Memory B cell (primary cell): Measurements from ENCODE around the gene PLXNA2.

Source experiments
- ATAC-seq: fragments of 150-1000 bp; cut with Tn5 transposase; 2 replicates; pipeline ENCODE4 v1.10.0; 2021; ENCODE audit warnings: low read depth, mild to moderate bottlenecking, moderate library complexity
- DNase-seq, 2 donors: peaks; one replicate each; pipeline ENCODE4 v3.0.0; 2022; ENCODE audit warnings: low spot score in 2 of 2
- H3K27ac Mint-ChIP-seq: one replicate; pipeline ENCODE4 v1.8.0; 2022; ENCODE audit warnings: mild to moderate bottlenecking, moderate library complexity, mixed read lengths
- H3K27me3 Mint-ChIP-seq: one replicate; pipeline ENCODE4 v1.8.0; 2022; ENCODE audit warnings: mixed read lengths
- H3K36me3 Mint-ChIP-seq: one replicate; pipeline ENCODE4 v1.8.0; 2022; ENCODE audit warnings: mild to moderate bottlenecking, mixed read lengths
- H3K4me1 Mint-ChIP-seq: one replicate; pipeline ENCODE4 v1.8.0; 2022; ENCODE audit warnings: mixed read lengths
- H3K4me3 Mint-ChIP-seq: one replicate; pipeline ENCODE4 v1.8.0; 2022; ENCODE audit warnings: mild to moderate bottlenecking, moderate library complexity, mixed read lengths
- H3K9me3 Mint-ChIP-seq: one replicate; pipeline ENCODE4 v1.8.0; 2022; ENCODE audit warnings: mixed read lengths

Gene PLXNA2

DNA sequence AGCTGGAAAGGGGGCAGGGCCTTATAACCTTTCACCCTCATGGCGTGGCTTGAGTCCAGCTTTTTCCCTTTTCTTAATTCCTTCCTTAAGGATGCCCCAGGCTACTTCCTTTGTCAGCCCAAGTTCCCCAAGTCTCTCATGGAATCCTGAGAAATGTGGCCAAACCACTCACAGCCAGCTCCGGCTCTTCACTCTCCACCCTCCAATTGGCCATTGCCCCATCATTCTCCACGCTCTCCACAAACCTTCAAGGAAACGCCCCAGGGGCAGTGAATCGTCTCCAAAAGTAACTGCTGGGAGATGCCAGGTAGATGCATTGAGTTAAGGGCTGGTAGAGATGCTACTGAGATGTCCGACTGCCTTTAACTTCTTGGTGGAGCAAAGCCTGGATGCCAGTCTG, 219.8 kb downstream of the PLXNA2 start:
- ATAC-seq (no peak), DNase-seq (no peak)
- no peak overlapping the region for H3K4me3 Mint-ChIP-seq

DNA sequence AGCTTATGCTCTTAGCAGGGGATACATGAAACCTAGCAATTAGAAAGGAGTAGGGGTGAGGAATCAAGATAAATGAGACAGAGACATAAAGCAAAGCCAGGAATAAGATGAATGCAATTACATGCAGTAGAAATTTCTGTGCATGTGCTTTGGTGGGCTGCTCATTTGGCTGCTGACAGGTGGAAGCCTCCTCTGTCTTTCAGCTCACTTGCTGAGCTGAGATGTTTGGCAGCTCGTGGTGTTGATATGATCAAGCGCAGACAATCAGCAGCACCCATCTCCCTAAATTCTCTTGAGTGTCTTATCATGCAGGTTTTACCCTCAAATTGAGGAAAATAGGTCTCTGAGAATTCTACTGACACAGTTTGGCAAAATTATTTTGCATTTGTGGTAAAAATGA, 224.9 kb downstream of the PLXNA2 start:
- Mint-ChIP-seq H3K27ac (no peak overlapping the region), H3K36me3 (no peaks in the 10 kb centered on the region), H3K27me3 (peaks cover 15% of the 10 kb centered on the region), H3K4me3 (no peak overlapping the region), H3K4me1 (no peaks in the 10 kb centered on the region), H3K9me3 (no peaks in the 10 kb centered on the region)
- DNase-seq (no peak), ATAC-seq (no peak)

More for the DNA sequence above, 219.8 kb downstream of the PLXNA2 start:
- Mint-ChIP-seq H3K27ac (no peak overlapping the region), H3K36me3 (no peaks in the 10 kb centered on the region), H3K9me3 (no peaks in the 10 kb centered on the region), H3K4me1 (no peaks in the 10 kb centered on the region), H3K27me3 (peaks cover 7% of the 10 kb centered on the region)

DNA sequence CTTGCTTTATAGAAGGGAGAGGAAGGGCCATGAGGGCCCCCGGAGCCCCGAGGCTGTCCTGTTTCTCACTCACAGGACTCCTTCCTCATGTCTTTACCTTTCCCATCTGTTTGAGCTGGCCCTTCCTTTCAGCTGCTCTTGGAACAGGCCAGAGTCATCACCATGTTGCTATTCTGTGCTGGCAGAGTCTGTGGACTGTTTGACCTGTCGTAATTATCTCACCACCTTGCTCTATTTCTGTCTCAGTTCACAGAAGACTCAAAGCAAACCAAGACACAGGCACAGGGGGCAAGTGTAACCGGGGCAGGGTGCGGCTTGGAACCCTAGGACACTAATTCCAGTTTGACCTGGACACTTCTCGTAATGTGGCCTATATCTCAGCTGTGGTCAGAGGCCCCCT, 228.9 kb downstream of the PLXNA2 start:
- ATAC-seq: no peak
- Mint-ChIP-seq H3K4me1 (no peaks in the 10 kb centered on the region), H3K27me3 (peaks cover 13% of the 10 kb centered on the region), H3K27ac (no peak overlapping the region), H3K36me3 (no peaks in the 10 kb centered on the region), H3K9me3 (no peaks in the 10 kb centered on the region), H3K4me3 (no peak overlapping the region)
- DNase-seq: no peak

DNA sequence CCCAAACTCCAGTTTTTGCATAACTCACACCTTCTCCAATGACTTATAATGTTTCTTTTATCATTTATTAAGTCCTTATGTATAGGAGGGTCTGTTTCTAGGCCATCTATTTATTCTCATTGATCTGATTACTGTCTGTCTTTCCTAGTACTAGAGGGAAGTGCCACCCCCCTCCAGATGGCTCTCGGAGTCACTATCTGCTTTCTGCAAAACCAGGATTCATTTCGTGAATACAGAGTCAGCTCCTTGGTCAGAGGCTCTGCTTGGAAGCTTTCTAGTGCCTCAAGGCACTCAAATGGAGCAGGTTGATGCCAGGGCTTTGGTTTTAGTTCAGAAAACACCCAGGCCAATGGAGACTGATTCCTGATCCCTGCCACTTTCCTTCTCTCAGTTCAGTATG, 231.0 kb downstream of the PLXNA2 start:
- ATAC-seq (no peak), DNase-seq (no peak)
- Mint-ChIP-seq H3K9me3 (no peaks in the 10 kb centered on the region), H3K4me1 (no peaks in the 10 kb centered on the region), H3K27me3 (peaks cover 14% of the 10 kb centered on the region), H3K27ac (no peak overlapping the region), H3K36me3 (no peaks in the 10 kb centered on the region), H3K4me3 (no peak overlapping the region)

DNA sequence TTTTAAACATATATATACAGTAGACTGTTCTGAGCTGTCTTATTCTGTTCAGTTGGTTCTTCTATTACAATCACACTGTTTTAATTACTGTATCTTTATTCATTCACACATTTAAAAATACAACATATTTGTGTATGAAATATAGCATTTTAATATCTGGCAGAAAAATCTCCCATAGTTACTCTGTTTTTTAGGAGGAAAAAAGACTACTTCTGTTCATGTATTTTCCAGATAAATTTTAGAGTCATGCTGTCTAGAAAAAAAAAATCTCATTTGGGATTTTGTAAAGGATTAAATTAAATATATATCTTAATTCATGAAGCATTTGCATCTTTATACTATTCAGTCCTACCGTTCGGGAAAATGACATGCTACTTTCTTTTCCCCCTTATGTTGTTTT, 231.5 kb downstream of the PLXNA2 start:
- Mint-ChIP-seq H3K4me1 (no peaks in the 10 kb centered on the region), H3K36me3 (no peaks in the 10 kb centered on the region), H3K27me3 (peaks cover 10% of the 10 kb centered on the region), H3K4me3 (no peak overlapping the region), H3K9me3 (no peaks in the 10 kb centered on the region), H3K27ac (no peak overlapping the region)
- ATAC-seq (no peak), DNase-seq (no peak)

DNA sequence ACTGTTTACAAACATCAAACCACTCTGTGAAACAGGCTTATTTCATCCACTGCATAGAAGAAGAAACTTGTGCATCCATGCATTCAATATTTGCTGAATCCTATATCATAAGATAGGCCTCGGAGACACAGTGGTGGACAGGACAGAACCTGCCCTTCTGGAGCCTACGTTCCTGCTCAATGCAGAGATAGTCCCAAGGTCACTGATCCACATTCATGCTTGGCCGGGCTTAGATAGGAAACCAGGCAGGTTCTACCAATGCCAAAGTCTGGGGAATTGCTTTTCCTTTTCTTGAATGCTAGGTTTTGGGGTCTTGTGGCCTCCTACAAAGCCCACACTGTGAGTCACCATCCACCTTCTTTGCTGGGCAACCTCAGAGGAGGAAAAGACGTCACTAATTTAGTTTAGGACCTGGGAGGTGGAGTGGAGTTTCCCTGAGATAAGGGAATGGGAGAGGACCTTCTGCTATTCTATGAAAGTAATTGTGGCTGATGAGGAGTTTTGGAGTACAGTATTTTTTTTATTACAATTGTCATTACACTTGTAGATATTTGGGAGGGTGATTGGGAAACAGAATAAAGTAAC, 233.6 kb downstream of the PLXNA2 start:
- DNase-seq (no peak), ATAC-seq (no peak)
- Mint-ChIP-seq H3K36me3 (no peaks in the 10 kb centered on the region), H3K4me3 (no peak overlapping the region), H3K27ac (no peak overlapping the region), H3K27me3 (peaks cover 7% of the 10 kb centered on the region), H3K9me3 (peaks cover 3% of the 10 kb centered on the region), H3K4me1 (no peaks in the 10 kb centered on the region)

DNA sequence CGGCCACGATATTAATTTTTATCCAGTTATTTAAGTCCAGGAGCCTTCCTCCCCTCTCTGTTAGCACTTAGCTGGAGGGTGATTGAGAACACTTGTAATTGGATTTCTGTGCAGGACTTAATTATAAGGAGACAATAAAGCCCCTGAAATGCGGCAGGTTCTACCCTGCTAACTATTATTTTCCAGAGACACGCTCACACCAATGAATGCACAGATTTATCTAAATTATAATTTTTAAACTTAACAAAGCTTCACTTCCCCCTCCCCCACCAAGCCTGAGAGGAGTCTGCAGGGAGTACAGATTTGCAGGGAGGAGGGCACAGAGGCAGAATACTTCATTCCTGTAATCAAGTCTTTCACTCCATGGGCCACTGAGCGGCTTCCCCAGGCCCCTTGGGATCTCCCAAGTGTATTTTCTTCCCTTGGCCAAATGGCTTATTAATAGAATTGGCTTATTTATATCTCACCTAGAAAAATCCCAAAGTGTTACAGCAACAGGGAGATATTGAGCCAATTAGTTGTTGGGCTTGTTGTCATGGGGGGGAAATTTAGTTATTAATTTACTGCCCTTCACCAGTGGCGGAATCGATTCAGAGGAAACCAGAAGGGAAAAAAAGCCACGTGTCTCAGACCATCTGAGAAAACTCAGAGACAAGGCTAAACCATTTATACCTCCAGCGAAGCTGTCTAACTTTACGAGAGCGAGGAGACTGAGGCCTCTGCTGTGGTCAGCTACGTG, 234.3 kb downstream of the PLXNA2 start:
- Mint-ChIP-seq H3K4me3 (no peak overlapping the region), H3K9me3 (peaks cover 3% of the 10 kb centered on the region), H3K27ac (no peak overlapping the region), H3K27me3 (peaks cover 5% of the 10 kb centered on the region), H3K36me3 (no peaks in the 10 kb centered on the region), H3K4me1 (no peaks in the 10 kb centered on the region)
- no peak for DNase-seq
- no peak for ATAC-seq

DNA sequence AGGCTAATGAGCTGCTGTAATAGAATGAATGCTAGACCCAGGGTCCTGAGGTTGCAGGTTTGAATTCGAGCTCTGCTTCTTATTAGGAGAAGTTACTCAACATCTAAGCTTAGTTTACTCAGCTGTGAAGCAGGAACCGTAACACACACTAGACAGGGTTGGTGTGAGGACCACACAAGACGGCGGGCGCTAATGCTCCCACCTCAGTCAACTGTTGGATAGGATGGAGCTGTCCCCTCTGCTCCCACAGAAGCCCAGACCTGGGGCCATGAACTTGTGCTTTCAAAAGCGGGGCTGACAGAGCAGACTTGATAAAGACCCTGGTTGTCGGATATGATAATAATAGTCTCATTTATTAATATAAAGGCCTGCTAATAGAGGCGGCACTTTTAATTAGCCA, 234.9 kb downstream of the PLXNA2 start:
- no peak overlapping the region for H3K27ac Mint-ChIP-seq
- ATAC-seq: no peak
- H3K27me3 Mint-ChIP-seq: peaks cover 8% of the 10 kb centered on the region
- DNase-seq: no peak
- H3K9me3 Mint-ChIP-seq: peaks cover 3% of the 10 kb centered on the region
- H3K36me3 Mint-ChIP-seq: no peaks in the 10 kb centered on the region
- no peak overlapping the region for H3K4me3 Mint-ChIP-seq
- no peaks in the 10 kb centered on the region for H3K4me1 Mint-ChIP-seq

DNA sequence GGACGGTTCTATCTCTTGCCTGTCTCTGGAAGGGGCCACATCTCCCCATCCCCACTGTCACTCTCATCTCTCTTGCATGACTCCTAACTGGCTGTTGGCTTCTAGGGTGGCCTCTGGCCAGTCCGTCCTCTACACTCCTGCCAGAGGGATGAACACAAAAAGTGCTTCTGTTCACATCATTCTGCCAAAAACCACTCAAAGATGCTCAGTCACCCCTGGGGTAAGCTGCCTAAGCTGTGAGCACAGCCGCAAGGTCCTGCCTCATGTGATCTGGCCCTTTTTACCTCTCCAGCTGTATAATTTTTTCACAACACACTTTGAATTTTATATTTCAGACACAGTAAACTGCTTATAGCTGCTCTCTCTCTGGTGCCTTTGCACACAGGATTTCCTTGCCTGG, 235.7 kb downstream of the PLXNA2 start:
- Mint-ChIP-seq H3K9me3 (peaks cover 3% of the 10 kb centered on the region), H3K27ac (no peak overlapping the region), H3K4me3 (no peak overlapping the region), H3K27me3 (peaks cover 8% of the 10 kb centered on the region), H3K4me1 (no peaks in the 10 kb centered on the region), H3K36me3 (no peaks in the 10 kb centered on the region)
- DNase-seq: no peak
- ATAC-seq: no peak

DNA sequence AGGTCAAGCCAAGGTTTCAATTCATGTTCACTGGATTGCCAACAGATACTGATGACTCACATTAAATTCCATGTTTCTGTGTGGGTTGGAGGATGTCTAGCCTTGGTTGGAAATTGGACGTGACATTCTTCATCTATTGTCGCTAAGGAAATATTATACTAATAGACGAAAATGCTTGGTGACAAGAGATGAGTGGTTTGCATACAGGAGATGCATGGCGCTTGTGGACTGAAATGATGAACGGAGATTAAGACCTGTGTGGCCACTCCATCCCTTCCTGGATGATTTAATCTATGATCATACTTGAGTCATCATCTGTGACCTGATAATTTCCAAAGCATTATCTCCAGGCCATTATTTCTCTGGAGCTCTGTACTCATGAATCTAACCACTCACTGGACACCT, 236.2 kb downstream of the PLXNA2 start:
- DNase-seq: no peak
- no peak overlapping the region for H3K4me3 Mint-ChIP-seq
- H3K27ac Mint-ChIP-seq: no peak overlapping the region
- peaks cover 3% of the 10 kb centered on the region for H3K9me3 Mint-ChIP-seq
- H3K4me1 Mint-ChIP-seq: no peaks in the 10 kb centered on the region
- no peaks in the 10 kb centered on the region for H3K36me3 Mint-ChIP-seq
- H3K27me3 Mint-ChIP-seq: peaks cover 8% of the 10 kb centered on the region
- ATAC-seq: no peak

DNA sequence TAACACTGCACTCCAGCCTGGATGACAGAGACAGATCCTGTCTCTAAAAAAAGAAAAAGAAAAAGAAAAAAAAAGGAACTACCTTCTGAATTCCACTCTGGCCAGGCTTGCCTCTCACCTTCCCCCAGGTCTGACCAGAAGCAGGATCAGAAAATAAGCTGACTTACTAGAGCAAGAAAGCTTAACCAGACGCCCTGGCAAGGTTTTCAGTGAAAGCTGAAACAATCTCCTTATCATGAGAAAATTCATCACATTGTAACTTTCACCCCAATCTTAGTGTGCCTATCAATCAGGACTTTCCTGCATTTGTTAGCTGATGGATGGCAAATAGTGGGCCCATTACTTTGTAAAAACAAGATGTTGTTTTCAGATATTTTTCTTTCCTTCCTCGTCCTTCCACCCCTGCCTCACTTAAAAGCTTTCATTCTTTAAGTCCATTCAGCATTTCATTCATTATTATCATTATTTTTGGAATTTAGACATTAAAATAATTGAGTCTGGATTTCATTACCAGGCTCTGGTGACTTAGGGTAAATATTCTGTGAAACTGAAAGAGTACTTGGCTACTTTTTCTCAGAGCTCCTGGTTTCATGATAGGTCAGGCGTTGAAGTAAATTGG, 236.8 kb downstream of the PLXNA2 start:
- no peaks in the 10 kb centered on the region for H3K4me1 Mint-ChIP-seq
- no peaks in the 10 kb centered on the region for H3K36me3 Mint-ChIP-seq
- ATAC-seq (no peak), DNase-seq (no peak)
- H3K9me3 Mint-ChIP-seq: peaks cover 3% of the 10 kb centered on the region
- H3K27me3 Mint-ChIP-seq: peaks cover 10% of the 10 kb centered on the region
- H3K27ac Mint-ChIP-seq: no peak overlapping the region
- no peak overlapping the region for H3K4me3 Mint-ChIP-seq

DNA sequence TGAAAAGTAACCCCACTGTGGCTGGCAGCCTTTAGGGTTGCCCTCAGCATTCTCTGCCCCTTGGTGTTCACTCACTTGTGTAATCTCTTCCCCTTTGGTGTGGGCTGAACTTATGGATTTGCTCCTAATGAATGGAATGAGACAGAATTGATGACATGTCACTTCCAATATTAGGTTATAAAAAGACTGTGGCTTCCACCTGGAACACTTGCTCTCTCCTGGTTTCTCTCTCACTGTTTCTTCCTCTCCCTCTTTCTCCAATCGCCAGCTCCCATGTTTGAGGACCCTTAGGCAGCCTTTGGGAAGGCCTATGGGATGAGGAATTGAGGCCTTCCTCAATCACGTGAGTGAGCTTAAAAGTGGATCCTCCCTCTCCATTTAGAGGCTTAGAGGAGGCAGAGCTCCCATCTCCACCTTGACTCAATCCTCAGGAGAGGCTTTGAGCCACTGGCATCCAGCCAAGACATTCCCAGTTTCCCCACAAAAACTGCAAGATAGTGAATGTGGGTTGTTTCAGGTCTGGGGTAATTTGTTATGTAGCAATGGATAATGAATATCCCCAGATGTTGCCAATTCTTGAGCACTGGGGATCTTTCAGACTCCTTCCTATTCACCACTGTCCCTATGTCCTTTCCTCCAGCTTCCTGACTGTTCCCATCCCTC, 237.8 kb downstream of the PLXNA2 start:
- Mint-ChIP-seq H3K36me3 (peaks cover 2% of the 10 kb centered on the region), H3K27ac (no peak overlapping the region), H3K27me3 (peaks cover 10% of the 10 kb centered on the region), H3K4me1 (no peaks in the 10 kb centered on the region), H3K9me3 (peaks cover 3% of the 10 kb centered on the region), H3K4me3 (no peak overlapping the region)
- ATAC-seq (no peak), DNase-seq (no peak)

DNA sequence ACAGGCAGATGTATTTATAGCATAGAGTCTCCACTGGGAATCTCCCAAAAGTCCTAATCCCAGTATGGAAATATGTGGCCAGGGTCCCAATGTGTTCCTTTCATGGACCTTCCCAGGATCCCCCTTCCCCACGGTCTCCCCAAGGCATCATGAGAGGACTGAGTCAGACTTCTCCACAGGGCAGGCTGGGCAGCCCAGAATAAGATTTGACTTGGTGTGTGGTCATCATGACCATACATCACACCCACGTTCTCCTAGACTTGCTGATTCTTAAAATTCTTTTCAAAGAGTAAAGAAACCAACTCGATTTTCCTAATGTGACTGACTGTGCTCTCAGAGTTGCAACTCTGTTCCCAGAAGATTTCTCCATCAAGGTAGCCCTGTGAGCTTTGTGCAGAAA, 239.3 kb downstream of the PLXNA2 start:
- H3K4me1 Mint-ChIP-seq: no peaks in the 10 kb centered on the region
- H3K9me3 Mint-ChIP-seq: peaks cover 3% of the 10 kb centered on the region
- peaks cover 2% of the 10 kb centered on the region for H3K36me3 Mint-ChIP-seq
- no peak overlapping the region for H3K27ac Mint-ChIP-seq
- no peak overlapping the region for H3K4me3 Mint-ChIP-seq
- DNase-seq (no peak), ATAC-seq (no peak)
- H3K27me3 Mint-ChIP-seq: peaks cover 10% of the 10 kb centered on the region

DNA sequence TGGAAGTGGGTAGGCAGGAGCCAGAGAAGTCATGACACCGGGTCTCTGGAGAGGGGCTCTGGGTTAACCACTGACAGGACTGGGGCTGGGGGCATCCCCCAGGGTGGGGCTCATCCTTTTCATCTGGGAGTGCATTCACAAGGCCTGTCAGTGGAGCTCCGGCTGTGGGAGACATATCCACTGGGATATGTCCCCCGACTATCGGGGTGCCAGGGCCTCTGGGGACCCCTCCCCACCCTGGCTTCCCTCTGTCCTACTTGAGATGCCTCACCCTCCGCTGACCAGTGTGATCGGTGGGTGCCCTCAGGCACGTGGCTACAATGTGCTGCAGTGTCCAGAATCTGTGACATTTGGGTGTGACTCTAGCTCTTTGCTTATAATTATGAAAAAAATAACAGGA, 240.9 kb downstream of the PLXNA2 start:
- Mint-ChIP-seq H3K27ac (no peak overlapping the region), H3K4me3 (no peak overlapping the region), H3K9me3 (peaks cover 3% of the 10 kb centered on the region), H3K27me3 (peaks cover 9% of the 10 kb centered on the region), H3K36me3 (peaks cover 2% of the 10 kb centered on the region), H3K4me1 (no peaks in the 10 kb centered on the region)
- DNase-seq (no peak), ATAC-seq (no peak)
